GM18520 (cell line): ENCODE measurements around the gene PDGFRB.

Experiments used
- ATAC-seq: cut with Tn5 transposase; IDR thresholded peaks from one replicate; pipeline ENCODE4 v1.9.1; 2021; ENCODE audit not compliant: unreplicated experiment

PDGFRB gene

DNA sequence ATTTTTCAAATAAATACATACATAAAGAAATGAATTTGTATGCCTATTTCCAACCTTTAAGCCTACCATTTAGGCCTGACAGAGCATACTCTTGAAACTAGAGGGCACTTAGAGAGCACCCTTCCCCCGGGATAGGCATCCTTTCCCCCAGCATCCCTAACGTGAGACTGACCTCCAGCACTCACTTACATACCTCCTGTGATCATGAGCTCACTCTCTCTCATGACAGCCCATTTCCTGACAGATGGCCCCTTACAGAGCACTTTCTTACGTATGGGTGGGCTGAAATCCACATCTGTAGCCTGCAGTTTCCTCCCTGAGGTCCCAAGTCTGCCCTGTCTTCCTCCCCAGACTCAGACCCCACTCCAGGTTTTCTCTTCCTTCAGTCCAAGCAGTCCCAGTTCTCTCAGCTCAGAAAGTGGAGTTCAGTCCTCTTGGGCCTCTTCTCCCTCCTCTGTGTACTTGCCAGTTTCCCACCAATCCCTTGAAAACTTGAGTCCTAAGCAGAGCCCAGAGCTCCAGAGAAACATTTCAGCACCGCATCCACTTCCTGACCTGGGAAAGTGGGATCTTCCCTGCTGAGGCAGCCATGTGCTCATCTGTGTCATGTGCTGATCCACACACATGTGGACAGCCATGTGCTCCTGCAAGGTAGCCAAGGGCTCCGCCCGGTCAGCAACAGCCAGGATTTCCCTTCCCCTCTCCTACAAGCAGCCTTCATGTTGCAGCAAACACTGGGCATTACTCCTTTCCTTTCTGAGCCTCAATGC is 8.8 kb upstream of the PDGFRB start:
- no peak for ATAC-seq

DNA sequence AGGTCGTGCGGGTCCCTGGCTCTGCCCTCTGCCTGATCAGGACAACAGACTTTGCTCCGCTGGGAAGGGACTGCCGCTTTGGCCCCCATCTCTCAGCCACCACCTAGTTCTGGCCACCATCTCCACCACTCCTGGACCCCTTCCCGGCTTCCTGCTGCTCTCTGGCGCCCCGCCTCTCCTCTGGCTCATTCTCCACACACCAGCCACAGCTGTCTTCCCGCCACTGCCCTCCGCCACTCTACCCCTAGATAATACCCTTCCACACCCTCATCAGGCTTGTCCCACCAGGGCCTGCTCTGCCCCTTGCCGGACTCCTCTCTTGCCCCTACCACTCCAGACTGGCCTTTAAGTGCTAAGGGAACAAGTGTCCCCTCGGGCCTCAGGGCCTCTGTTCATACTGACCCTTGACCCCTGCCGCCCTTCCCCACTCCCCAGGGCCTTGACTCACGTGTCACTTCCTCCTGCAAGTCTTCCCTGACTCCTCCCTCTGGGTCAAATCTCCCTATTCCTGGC is 8.0 kb upstream of the PDGFRB start:
- ATAC-seq = no peak

DNA sequence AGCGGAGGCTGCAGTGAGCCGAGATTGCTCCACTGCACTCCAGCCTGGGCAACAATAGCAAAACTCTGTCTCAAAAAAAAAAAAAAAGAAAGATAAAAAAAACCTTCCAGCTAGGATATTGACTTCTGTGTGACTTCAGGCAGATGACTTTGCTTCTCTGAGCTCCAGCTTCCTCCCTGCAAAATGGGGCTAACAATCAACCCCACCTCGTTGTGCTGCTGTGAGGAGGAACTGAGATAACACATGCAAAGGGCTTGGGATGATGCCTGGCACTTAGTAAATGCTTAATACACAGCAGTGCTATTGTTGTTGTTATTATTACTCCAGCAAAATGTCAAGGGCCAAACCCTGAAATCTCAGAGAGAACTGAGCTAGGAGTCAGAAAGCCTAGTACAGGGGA is 7.4 kb upstream of the PDGFRB start:
- no peak for ATAC-seq

DNA sequence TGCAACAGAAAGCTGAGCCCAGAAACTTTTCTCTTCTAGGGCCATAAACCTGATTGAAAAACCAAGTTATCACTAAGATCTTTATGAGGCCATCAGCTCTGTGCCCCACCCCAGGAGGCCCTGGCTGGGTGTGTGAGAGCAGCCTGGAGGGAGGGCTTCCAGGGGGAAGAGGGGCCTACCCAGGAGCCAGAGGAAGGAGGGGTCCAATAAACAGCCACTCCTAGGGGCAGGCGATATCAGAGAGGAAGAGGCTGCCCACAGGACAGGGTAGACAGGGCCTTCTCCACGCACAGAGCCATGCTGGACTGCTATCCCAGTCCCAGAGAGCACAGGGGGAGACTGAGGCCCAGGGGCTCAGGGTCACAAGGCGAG is 6.5 kb upstream of the PDGFRB start:
- no peak for ATAC-seq

DNA sequence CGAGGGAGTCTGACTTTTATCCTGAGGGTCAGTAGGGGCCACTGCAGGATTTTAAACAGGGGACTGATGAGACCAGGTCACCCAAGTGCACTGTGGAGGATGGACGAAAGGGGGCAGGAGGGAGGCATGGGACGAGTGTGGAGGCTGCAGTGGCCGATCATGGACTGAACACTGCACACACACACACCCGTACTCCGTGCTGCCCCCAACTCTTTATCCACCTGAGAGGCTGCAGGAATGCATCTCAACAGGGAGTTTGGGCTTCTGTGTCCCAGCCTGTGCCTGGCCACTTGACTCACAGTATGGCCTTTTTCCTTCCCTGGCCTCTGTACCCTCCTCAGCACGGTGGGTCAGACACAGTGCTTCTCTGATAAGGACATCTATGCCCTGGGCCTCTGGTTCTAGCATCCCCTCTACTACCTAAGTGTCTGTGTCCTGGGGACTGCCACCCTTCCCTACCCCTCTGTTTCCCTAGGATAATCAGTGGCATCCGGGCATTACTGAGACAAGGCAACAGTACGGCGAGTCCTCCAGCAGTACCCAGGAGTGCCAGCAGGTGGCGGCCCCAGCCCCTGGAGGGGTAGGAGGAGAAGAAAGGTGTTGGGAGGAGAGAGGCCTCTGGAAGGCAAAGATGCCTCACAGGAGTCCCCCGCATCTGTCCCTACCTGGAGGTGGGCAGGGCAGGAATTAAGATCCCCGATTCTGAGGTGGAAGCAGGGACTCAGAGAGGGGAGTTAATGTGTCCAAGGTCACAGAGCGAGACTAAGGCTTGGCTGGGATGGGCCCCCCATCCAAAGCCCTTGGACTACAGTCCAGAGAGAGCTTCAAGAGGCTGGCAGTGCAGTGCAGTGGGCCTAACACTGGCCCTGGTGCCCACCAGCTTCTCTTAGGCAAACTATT is 5.8 kb upstream of the PDGFRB start:
- no peak for ATAC-seq

DNA sequence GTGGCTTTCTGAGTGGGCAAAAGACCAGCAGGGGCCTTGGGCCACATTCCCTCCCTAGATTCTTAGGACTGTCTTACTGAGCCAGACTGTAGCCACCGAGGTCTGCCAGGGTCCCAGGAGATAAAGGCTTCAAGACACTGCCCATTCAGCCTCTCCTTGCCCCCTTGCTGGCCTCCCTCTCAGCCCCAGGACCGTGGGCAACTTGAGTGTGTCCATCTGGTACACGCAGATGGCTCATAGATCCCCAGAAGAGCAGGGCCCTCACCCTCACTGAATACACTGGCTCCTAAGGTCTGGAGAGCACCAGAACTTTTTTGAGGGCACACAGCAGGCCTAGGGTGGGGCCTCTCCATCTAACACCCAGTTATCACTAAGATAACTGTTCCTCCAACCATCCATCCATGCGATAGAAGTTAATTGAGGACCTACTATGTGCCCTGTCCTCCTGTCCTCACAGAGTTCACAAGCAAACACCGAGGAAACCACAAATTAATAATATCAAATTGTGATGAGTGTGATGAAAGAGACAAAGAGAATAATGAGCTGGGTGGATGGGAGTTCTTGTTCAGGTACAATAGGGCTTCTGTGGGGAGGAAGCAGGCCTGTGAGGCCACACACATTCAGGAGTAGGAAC is 4.9 kb upstream of the PDGFRB start:
- no peak for ATAC-seq

DNA sequence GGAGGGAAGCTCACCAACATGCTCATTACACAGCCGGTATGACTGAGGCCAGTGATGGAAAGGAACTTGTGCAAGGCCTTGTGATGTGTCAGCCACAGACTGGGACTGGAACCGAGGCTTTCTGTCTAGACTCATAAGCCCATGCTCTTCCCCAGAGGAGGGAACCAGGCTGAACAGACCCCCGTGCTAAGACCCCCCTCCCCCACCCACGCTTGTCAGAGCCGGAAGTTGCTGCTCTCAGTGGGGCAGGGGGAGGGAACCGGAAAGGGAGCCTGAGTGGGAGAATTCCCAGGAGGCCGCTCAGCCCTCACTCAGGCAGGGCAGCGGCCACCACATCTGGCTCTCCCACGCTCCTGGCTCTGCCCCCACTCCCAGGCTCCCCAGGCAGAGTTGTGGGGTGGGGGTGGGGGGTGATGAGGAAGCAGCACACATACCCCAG is 4.1 kb upstream of the PDGFRB start:
- ATAC-seq = no peak

DNA sequence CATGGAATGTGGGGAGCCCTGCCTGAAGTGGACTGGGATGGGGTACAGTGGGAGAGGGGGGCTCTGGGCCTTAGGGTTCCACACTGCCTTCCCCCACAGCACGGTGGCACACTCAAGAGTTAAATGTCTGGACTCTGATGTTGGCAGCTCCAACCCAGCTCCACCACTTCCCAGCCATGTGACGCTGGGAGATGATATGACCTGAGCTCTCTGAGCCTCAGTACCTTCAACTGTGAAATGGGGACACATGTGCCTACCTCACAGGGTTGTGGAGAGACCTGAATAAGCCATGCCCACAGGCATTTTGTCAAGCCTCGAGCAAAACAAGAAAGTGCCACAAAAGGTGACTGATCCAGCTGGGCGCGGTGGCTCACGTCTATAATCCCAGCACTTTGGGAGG is 3.4 kb upstream of the PDGFRB start:
- no peak for ATAC-seq

DNA sequence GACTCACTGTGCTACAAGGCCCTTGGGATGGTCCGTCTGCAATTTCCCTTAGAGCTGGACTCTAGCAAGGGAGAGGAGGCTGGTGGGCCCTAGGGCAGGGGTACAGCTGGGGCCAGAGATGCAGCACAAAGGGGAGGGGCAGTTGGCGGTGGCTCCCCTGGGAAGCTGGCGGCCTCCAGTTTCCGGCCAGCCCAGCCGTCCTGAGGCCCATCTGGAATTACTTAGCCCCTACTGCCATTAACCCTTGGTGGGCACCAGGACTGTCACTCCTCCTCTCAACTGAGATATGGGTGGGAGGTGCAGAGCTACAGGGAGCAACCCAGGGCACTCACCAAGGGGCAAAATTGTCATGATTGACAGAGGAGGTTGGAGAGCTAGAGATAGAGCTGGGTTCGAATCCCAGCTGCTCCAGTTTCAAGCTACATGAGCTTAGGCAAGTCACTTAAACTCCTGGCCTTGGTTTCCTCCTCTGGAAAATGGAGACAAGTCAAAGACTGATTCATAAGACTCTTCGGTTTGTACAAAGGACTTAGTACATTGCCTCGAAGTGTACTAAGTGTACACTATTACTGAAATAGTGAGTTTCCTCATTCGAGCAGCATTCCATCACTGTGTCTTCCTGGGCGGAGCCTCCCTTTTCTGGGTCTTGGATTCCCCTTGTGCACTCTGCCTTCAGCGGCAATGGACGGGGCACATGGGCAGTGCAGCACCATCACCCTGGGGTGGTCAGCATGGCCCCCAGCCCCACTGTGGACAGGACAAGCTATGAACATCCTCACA is 2.7 kb upstream of the PDGFRB start:
- ATAC-seq = no peak

DNA sequence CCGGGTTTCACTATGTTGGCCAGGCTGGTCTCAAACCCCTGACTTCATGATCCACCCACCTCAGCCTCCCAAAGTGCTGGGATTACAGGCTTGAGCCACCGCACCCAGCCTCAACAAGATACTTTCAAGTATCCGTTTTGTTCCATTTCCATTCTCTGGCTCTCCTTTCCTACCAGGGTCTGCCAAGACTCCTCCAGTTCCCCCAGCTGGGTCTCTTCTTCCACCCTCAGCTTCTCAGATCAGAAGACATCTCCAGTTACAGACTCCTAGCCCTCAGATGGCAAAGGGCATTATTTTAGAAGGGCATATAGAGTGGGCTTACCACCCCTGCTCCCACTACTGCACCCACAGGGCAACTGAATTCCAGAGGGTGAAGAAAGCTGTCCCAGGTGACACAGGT is 1.5 kb upstream of the PDGFRB start:
- ATAC-seq = no peak

DNA sequence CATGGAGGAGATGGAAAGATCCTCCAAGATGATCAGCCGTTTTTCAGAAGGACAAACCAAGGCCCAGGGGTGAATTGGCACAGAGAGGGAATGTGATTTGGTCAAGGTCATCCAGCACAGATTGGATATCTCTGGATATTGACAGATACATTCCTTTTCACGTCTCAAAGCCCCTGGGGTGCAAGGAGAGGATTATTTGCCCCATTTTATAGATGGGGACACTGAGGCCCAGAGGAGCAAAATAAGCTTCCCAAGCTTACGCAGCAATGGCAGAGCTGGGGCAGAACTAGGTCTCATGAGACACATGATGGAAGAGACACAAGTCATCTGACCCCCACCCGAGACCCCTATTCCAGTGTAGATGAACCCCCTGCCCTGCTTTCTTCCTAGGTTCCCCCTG is 895 bp upstream of the PDGFRB start:
- ATAC-seq = no peak

DNA sequence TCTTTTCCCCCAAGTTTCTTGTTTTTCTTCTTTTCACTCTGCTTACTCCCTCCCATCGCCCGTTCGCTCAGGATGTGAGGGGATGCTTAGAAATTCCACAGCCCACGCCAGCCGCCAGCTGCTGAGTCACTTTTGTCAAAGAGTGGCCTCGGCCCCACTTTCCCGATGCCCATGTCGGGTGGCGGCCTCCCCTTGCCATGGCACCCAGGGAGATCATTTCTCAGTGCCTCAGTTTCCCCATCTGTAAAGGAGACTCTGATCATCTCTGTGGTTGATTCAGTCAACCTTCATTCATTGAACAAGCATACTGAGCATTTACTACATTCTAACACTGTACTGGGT is 353 bp upstream of the PDGFRB start:
- no peak for ATAC-seq

DNA sequence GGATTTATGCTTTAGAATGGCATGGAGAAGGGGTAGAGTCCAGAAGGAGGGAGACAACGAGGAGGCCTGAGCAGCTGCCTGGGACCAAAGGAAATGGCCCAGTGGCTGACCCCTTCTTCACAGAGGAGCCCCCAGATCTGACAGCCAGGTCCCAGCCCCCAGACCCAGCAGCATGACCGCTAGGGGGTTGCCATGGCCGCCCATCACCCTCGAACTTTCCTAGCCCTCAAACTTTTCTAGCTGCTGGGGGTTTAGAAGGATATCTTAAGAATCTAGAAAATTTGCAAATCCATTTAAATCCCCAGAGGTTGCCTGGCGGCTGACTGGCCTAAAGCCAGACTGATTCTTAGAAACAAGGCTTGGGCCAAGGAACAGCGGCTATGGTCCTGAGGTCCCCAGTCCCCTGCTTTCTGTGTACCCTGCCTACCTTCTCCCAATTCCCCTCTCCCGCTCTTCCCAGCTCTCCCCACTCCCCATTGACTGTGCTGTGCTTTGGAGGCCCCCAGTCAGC is 972 bp downstream of the PDGFRB start:
- no peak for ATAC-seq

DNA sequence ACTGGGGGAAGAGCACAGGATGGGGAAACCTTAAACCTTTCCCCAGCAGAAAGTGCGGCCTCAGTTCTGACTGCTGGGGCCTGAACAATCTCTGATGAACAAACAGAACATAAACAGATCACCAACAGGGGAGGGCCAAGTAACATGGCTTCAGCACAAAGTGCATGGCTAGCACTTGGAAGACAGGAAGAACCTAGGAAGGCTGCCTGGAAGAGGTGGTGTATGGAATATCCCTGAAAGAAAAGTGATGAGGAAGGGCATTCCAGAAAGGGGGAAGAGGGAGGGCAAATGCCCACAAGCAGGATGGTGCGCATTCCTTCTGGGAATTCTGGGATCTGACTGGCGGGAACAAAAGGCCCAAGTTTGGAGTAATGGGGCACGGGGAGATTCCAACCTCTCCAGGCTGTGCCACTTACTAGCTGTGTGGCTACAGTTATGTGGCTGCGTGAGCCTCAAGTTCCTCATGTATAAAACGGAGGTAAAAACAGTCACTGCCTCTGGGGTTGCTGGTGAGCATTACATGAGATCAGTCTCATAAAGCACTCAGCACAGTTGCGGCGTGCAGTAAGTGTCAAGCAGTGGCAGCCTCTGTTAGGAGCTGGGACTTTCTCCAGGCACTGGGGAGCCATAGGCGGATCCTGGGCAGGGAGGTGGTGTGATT is 1.6 kb downstream of the PDGFRB start:
- no peak for ATAC-seq

DNA sequence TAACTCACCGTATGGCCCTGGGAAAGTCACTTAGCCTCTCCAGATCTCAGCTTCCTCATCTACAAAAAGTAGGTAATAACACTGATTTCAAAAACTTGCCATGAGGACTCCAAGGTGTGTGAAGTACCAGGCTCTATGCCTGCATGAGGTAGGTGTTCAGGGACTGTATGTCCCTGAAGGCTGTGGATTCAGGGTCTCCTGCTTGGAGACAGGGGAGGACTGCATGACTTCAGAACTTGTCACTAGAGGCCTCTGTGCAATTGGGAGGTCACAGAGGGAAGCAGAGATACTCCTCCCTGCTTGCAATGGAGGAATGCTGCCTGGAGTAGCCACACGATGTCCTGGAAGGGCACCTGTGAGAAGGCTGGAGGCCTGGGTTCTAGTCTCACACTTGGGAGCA is 2.2 kb downstream of the PDGFRB start:
- ATAC-seq = no peak

DNA sequence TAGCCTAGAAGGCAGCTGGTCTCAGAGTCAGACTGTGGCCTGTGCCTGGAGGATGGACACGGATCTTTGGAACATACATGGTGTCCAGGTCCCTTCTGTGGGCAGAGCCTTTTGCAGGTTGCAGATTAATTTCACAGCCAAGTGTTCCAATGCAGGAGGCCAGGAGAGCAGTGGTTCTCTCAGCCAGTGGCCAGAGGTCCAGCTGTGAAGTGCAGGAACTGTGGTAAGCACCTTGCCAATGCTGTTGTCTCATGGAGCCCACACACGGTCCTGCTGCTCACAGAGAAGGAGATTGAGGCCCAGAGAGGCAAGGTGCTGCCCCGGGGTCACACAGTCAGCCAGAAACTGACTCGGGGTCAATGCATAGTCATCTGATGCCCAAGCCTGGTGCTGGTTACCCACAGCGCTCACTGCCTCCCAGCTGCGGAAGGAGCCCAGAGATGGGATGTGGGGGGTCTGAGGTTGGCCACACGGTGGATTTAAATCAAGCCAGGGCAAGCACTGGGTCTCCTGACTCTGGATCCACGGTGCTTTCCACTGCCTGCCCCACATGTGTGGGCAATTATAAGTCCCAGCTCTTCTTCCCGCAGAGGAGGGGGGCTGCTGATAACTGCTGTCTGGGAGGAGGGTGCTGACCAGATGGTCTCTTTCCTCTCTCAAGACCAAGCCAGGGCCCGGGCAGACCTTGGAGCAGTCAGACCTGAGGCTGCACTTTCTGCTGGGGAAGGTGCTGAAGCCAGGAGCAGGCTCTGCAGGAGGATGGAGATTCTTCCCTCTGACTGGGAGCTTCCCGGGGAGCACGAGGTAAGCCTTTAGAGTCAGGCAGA is 2.8 kb downstream of the PDGFRB start:
- ATAC-seq = no peak

DNA sequence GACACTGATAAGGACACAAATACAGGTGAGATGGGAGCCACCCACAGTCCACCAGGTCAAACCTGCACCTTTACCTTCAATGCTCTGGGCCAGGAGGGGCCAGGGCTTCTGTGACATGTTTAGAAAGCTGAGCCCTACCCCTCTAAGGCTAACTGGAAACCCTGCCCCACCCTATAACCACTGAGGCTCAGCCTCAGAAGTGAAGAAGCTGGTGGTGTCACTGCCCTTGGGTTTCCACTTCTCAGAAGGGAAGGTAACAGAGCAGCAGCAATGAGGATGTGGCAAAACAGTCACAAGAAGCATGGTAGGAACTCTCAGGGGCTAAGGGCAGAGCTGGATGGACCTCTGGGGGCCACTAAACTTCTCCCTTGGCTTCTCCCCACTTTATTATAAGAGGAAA is 6.0 kb downstream of the PDGFRB start:
- no peak for ATAC-seq

DNA sequence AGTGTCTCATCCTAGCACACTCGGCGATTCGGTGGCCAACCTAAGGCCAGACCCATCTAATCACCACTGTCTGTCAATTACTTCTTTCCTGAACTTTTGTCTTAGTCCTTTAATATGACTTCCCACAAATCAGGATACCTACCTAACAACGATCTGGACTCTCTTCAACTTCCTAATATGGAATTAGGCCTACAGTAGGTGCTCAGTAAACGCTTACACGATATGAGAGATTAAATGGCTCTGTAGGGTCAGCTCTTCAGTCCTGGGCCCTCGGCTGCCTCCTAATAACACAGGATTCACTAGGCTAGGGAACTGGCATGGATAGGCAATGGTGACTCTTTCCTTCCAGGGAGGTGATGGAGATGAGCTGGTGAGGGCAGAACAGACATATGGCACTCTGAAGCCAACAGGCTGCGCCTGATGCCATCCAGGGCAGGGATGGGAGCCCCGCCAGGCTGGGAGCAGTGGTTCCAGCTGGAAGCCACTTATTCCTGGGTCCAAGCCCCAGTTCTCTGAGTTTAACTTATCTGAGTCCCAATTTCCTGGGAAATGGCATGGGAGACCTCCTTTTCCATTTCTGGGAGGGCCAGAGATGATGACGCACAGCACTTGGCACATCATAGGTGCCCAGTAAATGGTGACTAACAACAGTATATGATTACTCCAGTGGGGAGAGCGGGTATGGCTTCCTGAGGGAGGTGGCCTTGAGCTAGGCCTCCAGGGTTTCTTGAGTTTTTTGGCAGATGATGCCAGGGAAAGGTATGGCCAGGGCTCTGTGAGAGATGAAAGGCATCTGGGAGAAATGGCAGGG is 7.3 kb downstream of the PDGFRB start:
- ATAC-seq = no peak

DNA sequence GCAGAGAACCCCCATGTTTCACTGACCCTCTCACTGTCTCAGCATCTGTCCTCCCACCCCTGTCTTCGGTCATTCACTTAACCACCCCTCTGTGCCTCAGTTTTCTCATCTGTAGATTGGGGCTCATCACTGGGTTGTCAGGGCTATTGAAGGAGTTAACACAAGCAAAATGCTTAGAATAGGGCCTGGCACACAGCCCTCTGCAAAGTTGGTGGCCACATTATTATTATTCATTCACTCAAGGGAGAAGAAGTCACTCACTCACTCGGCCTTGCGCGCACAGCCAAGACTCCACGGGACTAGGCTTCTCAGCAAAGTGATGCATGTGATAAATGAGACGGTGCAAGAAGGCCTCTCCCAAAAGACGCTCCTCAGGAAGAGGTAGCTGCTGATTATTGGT is 8.0 kb downstream of the PDGFRB start:
- no peak for ATAC-seq
